Stimulated activated naive CD4-positive, alpha-beta T cell (primary cell): ENCODE measurements around the gene KLHL29.
"Not testable (repeated sequence)": the region's sequence is repeated elsewhere in the genome, so short reads cannot be mapped to it uniquely, and the experiment has no call there.

Source experiments
- DNase-seq, 6 experiments: peaks; one replicate each; lab custom pipeline; 2025; lab: John Stamatoyannopoulos, UW

Gene KLHL29

GRCh38 chr2:23384551-23385343, at the start of gene KLHL29:
Gene KLHL29, plus strand, starts transcription at chr2:23385179. Its CDS starts 177,018 bp downstream, at chr2:23562197.
- peak; percentile 54 to 73 (median 70) for DNase-seq

GRCh38 chr2:23335550-23335949, 49.4 kb upstream of the KLHL29 start:
- DNase-seq = no peak

GRCh38 chr2:23342075-23342474, 42.9 kb upstream of the KLHL29 start:
- no peak for DNase-seq

GRCh38 chr2:23346029-23346428, 39.0 kb upstream of the KLHL29 start:
- no peak for DNase-seq

GRCh38 chr2:23346781-23347180, 38.2 kb upstream of the KLHL29 start:
- no peak for DNase-seq

GRCh38 chr2:23347471-23348092, 37.4 kb upstream of the KLHL29 start:
- no peak for DNase-seq

- DNase-seq = not testable (repeated sequence)
These were observed 36.9 kb upstream of the KLHL29 start for GRCh38 chr2:23348093-23348481.

GRCh38 chr2:23349508-23349907, 35.5 kb upstream of the KLHL29 start:
- DNase-seq = no peak

GRCh38 chr2:23350041-23350791, 34.8 kb upstream of the KLHL29 start:
- DNase-seq = no peak

GRCh38 chr2:23350792-23351355, 34.1 kb upstream of the KLHL29 start:
- no peak for DNase-seq

- DNase-seq = peak; percentile 5 to 33 (median 14)
These were observed 33.4 kb upstream of the KLHL29 start for GRCh38 chr2:23351388-23352141.

- DNase-seq = no peak
These were observed 30.4 kb upstream of the KLHL29 start for GRCh38 chr2:23354554-23354953.

- DNase-seq = no peak
These were observed 30.0 kb upstream of the KLHL29 start for GRCh38 chr2:23355001-23355400.

GRCh38 chr2:23356711-23357110, 28.3 kb upstream of the KLHL29 start:
- no peak for DNase-seq

- DNase-seq = no peak
These were observed 25.1 kb upstream of the KLHL29 start for GRCh38 chr2:23359631-23360567.

- no peak for DNase-seq
These were observed 24.3 kb upstream of the KLHL29 start for GRCh38 chr2:23360571-23361125.

GRCh38 chr2:23361152-23361551, 23.8 kb upstream of the KLHL29 start:
- no peak for DNase-seq

GRCh38 chr2:23363268-23363667, 21.7 kb upstream of the KLHL29 start:
- DNase-seq = no peak

- no peak for DNase-seq
These were observed 21.1 kb upstream of the KLHL29 start for GRCh38 chr2:23363831-23364230.

GRCh38 chr2:23366720-23367119, 18.3 kb upstream of the KLHL29 start:
- peak in 2 of 6 experiments; percentile 4 to 28 for DNase-seq
